Measurements from ENCODE around the gene PRSS56.

The PRSS56 gene

DNA sequence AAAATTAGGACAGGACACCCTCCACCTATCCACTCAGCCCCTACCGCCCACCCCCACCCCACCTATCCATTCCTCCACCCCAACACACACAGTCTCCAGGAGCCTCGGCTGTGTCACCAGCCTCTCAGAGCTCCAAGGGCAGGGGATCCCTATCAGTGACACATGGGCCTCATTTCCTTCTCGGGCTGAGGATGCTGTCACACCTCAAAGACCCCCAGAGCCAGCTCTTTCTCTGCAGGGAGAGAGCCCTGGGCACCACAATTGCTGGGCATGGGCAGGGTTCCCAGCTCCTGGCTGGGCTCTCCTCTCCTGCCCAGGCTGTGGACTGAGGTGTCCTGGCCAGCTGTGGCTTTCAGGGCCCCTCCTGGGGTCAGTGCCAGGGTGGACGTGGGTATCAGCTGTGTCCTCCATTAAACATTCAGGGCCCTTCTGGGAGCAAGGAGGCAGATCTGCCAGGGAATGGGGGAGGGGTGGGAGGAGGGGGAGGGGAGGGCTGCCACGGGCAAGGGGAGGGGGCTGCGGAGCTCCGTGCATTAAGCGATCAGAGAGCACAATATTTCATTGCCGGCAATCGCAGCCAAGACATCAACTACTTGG, 18.3 kb upstream of the PRSS56 start:
- in situ Hi-C loops (cut with MboI; ENCODE audit: low sequenced_read_pairs), result no loop called here

DNA sequence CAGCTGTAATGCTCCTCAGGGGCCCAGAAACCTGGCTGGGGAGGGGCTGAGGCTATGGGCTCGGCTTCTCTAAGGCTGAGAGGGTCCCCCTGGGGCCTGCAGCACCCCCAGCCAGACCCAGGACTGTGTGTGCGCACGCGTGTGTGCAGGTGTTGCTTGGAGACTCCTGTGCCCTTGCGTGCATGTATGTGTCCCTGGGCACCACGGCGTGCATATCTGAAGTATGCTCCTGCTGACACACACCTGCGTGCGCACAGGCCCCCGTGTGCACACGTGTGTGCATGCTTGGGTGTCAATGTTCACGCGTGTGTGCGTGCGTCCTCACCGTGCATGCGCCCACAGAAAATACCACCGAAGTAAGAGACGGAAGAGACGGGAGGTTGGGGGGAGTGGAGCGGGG, 17.7 kb upstream of the PRSS56 start:
- in situ Hi-C loops (cut with MboI; ENCODE audit: low sequenced_read_pairs), result no loop called here

DNA sequence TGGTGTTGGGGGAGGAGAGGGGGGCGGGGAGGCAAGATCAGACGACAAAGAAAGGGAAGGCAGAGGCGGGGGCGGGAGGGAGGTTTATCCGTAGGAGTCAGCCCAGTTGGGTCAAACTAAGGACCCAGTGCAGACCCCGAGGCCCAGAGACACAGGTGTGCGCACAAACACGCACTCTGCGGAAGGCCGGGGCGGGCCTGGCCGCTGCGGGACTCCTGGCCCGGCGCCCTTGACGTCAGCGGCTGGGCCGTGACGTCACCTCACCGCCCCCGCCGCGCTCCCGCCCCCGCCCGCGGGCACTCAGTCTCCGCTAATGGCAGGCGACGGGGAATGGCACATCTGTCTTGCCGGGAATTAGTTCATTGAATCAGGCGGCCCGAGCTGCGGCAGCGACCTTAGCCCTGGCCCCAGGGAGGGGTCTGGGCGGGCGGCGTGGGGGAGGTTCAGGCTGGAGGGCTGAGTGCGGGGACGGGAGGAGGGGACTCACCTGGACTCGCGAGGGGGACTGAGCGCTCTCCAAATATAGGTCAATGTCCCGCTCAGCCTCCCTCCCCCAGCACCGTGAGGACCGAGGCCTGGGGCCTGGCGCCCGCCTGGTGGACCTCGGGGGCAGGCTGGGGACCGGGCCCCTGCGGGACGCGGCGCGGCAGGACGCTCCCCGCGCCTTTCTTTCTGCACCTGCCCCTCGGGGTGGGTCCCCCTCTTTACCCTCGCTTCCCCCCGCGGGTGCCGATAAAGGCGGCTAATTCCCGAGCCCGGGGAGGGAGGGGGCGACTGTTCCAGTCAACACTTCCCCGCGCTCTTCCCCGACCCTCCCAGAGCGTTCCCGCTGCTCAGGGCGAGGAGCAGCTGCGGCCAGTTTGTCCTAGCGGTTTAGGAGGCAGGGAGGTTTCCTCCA, 17.0 kb upstream of the PRSS56 start:
- in situ Hi-C loops (cut with MboI; ENCODE audit: low sequenced_read_pairs), result no loop called here

DNA sequence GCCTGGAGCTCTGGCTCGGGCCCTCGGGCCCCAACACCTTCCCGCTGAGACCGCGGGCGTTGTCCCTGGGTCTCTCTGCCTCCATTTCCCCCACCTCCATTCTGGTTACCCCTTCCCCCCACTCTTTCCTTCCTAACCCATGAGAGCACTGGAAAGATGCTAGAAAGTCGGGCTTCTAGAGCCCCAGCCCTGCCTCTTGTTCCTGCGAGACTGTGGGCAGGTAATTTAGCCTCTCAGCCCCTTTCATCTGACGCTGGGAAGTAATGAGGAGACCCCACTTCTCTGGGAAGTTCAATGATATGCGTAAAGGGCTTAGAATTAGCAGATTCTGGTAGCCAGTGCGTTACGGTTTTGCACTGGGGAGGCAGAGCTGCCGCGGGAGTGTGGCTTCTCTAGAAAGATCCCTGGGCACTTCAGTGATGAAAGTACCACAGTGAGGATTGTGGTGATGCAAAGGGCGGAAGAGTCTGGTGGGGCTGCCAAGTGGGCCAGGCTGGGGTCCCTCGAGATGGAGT, 16.3 kb upstream of the PRSS56 start:
- in situ Hi-C loops (cut with MboI; ENCODE audit: low sequenced_read_pairs), result no loop called here

DNA sequence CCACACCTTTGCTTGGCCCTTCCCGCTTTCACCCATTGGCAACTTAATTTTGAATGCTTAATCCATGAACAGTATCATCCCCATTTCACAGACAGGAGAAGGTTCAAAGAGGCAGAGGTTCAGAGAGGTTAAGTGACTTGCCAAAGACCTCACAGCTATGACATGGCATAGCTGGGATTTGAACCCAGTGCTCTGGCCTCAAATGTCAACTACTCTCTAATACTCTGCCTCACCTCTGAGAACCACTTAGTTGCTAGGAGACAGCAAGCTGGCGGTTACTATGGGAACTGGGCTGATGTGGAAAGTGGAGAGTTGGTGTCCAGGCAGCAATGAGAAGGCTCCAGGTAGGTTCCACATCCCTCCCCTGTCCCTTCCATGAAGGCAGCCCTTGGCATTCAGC, 15.8 kb upstream of the PRSS56 start:
- in situ Hi-C loops (cut with MboI; ENCODE audit: low sequenced_read_pairs), result no loop called here

DNA sequence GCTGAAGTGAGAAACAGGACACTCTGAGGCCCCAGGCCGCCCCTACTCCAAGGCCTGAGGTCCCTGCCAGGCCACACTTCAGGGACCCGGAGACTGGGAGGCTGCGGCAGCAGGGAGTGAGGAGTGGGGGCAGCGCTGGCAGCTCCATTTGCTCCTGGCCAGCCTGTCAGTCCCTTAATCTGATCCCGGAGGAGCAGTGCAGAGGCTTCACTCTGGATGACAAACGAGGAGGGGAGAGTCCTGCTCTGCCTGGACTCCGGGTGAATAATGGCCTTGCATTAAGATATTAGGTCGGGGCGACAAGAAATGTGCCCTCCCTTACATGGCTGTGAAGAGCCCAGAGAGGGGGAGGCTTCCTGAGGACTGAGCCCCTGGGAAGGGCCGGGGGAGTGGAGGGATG, 14.3 kb upstream of the PRSS56 start:
- in situ Hi-C loops (cut with MboI; ENCODE audit: low sequenced_read_pairs), result no loop called here

DNA sequence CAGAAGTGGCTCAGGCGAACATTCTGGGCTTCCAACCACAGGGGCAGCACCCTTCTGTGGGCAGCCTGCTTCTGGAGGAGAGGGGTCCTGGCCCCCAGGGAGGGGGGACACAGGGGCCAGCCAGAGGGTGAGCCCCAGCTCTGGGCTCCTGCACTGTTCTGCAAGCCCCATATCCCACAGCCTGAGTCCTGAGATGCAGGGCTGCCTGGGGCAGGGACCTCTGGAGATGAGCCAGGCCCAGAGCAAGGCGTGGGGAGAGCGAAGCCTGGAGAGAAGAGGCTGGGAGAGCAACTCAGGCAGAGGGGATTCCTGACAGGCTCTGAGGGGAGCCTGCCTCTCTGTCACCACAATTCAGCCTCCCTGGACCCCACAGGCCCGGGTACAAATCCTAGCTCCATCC, 13.5 kb upstream of the PRSS56 start:
- in situ Hi-C loops (cut with MboI; ENCODE audit: low sequenced_read_pairs), result no loop called here

DNA sequence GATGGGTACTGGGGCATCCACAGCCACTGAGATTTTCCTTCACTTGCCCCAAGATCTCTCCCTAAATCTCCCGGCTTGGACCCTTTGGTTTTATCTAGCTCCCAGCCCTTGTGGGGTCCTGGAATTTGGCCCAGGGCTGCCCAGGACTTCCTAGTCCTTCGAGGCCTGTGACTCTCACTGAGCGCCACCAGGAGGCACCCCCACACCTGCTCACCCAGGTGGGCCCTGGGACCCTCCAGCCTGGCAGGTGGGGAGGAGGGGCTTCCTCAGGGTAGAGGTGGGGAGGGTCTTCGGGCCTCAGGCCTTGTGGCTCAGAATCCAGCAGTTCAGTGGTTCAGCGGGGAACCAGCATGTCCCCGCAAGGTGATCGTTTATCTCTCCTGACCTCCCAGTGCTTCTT, 11.9 kb upstream of the PRSS56 start:
- in situ Hi-C loops (cut with MboI; ENCODE audit: low sequenced_read_pairs), result no loop called here

DNA sequence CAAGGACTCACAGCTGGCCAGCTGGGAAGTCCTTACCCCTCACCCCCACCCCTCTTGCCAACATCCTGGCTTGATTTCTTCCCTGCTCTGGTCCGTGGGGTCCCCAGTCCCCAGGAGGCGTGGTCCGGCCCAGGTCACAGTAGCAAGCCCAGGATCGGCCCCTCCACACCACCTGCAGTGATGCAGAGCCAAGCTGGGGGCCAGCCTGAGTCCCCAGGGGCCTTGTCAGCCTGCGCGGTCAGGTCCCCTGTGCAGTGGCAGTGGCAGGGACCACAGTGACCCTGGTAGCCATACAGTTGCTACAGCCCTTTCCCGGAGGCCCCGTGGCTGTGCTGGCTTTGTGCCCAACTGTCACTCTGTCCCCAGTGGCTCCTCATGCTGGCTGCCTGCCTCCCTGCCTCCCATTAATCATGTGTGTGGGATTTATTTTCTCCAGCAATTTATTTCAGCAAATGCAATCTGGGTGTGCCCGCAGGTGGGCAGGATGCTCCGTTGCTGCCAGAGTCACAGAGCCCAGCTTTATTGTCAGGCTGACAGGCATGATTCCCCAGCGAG, 8.8 kb upstream of the PRSS56 start:
- in situ Hi-C loops (cut with MboI; ENCODE audit: low sequenced_read_pairs), result no loop called here

DNA sequence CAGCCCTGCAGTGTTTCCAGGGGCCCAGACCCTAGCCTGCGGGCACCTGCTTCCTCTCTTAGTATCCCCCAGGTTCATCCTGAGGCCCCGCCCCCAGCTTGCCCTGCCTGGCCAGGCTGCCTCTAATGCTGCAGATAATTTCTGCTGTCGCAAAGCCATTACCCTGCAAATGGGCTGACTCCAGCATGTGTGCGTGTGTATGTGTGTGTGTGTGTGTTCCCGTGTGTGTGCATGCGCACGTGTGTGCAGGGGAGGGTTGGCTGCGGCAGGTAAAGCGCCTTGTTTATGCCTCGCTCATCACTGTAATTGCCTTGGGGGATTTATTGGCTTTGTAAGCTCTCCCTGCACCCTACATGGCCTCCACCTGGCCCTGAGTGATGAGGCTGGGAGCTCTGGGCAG, 7.6 kb upstream of the PRSS56 start:
- in situ Hi-C loops (cut with MboI; ENCODE audit: low sequenced_read_pairs), result no loop called here

DNA sequence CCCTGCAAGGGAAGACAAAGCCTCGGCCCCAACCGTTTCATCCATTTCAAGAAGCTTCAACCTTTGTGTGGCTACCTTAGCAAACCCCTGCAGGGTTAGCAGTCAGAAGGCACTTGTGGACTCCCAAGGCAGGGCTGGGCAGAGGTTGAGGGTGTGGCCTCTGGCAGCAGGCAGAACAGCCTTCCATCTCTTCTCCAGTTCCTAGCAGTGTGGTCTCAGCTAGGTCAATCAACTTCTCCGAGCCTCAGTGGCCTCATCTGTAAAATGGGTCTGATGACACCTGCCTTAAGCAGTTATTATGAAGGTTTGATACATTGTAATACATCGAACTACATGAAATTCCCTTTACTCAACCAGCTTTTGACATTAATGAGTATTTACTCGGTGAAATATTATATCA, 6.8 kb upstream of the PRSS56 start:
- in situ Hi-C loops (cut with MboI; ENCODE audit: low sequenced_read_pairs), result no loop called here

DNA sequence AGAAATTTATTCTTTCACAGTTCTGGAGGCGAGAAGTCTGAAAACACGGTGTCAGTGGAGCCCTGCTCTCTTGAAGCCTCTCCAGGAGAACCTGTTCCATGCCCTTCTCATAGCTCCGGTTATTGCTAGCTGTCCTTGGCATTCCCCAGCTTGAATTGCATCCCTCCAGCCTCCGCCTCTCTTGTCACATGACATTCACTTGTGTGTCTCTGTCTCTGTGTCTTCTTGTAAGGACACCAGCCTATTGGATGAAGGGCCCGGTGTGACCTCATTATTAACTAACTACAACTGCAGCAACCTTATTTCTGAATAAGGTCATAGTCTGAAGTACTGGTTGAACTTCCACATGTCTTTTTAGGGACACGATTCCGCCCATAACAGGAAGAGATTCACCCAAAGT, 4.5 kb upstream of the PRSS56 start:
- in situ Hi-C loops (cut with MboI; ENCODE audit: low sequenced_read_pairs), result no loop called here

DNA sequence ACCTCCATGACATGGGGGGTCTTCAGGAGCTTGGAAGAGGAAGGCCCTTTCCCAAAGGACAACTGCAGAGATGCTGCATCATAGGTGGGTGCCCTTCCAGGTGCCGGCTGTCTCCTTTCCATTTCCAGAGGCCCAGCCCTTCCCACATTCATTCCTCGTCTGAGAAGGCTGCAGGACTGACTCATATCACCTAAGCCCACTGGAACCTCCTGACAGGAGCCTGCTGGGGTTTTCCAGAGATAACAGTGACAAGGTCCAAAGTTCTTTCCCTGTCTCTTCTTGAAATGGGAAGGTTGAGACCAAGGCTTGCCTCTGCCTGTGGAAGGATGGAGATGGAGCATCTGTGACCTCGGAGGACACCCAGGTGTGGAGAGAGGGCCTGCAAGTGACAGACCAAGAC, 3.6 kb upstream of the PRSS56 start:
- in situ Hi-C loops (cut with MboI; ENCODE audit: low sequenced_read_pairs), result no loop called here

DNA sequence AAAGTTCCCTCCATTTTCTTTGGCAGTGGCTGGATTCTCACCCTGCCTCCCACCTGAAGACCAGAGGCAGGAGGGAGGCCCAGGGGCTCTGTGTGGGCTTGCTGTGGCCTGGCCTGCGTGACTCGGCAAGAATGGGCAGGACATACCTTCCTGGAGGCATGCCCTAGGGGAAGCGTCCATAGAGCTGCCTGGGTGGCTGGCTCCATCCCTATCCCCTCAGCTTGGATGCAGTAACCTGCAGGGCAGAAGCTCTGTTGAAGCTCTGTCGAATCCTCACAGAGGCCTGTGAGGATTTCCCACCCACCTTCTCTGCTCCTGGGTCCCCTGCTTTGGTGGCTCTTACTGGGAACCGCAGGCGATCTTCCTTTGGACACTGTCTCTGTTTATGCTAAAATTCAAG, 1.3 kb upstream of the PRSS56 start:
- in situ Hi-C loops (cut with MboI; ENCODE audit: low sequenced_read_pairs), result no loop called here

DNA sequence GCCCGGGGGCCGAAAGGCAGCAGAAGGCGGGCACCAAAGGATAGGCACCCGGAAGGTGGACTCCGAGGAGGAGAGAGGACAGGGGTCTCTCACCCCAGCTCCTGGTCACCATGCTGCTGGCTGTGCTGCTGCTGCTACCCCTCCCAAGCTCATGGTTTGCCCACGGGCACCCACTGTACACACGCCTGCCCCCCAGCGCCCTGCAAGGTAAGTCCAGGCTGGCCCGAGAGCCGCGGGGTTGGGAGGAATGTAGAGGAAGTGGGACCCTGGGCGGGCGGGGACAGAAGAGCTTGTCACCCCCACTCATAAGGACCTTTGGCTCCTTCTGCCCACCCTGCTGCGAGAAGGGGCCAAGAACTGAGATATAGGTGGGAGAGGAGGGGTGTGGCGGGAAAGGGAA, 301 bp downstream of the PRSS56 start:
- in situ Hi-C loops (cut with MboI; ENCODE audit: low sequenced_read_pairs), result no loop called here

DNA sequence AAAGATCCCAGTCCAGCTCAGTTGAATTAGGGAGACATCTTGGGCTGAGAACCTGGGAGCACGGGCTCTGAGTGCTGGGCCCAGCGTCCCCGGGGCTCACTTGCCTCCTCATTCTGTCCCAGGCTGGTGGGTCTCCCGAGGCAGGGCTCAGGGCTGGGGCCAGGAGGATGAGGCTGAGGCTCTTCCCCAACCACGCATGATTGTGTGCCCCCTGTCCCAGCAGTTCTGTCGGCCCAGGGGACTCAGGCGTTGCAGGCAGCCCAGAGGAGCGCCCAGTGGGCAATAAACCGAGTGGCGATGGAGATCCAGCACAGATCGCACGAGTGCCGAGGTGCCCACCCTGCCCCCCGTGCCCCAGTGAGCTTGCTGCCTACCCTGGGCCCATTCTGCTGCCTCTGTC, 910 bp downstream of the PRSS56 start:
- in situ Hi-C loops (cut with MboI; ENCODE audit: low sequenced_read_pairs), result no loop called here

DNA sequence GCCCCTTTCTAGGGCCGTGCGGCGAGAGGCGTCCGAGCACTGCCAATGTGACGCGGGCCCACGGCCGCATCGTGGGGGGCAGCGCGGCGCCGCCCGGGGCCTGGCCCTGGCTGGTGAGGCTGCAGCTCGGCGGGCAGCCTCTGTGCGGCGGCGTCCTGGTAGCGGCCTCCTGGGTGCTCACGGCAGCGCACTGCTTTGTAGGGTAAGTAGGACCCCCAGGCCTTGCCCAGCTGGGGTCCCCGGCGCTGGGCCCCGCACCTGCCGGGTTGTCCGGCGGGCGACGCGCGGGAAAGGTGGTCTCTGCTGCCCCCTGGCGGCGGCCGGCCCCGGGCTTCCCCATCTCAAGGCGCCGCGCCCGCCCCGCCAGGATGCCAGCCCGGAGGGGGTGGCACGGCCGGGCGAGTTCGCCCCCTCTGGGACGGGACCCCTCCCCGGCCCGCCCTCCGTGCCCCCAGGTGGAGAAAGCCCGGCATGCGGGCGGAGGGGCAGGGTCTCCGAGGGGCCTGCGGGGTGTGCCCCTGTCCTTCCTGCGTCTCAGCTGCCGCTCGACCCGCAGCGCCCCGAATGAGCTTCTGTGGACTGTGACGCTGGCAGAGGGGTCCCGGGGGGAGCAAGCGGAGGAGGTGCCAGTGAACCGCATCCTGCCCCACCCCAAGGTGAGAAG, 1.9 kb downstream of the PRSS56 start:
- in situ Hi-C loops (cut with MboI; ENCODE audit: low sequenced_read_pairs), result no loop called here

DNA sequence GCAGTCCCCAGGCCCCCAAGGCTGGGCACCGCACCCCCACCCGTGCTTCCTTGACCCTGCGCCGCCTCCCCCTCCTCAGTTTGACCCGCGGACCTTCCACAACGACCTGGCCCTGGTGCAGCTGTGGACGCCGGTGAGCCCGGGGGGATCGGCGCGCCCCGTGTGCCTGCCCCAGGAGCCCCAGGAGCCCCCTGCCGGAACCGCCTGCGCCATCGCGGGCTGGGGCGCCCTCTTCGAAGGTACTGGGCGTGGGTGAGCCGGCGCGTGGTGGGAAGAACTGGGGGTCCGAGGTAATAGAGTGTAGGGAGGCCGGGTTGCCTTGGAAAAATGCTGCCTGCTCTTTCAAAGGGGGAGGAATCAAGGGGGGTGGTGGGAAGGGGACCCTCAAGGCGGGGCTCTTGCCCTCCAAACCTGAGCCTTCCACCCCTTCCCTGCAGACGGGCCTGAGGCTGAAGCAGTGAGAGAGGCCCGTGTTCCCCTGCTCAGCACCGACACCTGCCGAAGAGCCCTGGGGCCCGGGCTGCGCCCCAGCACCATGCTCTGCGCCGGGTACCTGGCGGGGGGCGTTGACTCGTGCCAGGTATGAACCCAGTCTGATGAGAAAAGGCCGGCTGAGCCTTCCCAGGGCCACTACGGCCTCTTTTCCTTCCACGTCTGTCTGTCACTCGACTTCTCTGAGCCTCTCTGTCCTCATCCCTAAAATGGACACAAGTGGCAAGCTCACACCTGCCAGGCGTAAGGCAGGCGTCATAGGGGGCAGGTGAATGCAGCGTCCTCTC, 2.6 kb downstream of the PRSS56 start:
- in situ Hi-C loops (cut with MboI; ENCODE audit: low sequenced_read_pairs), result no loop called here

DNA sequence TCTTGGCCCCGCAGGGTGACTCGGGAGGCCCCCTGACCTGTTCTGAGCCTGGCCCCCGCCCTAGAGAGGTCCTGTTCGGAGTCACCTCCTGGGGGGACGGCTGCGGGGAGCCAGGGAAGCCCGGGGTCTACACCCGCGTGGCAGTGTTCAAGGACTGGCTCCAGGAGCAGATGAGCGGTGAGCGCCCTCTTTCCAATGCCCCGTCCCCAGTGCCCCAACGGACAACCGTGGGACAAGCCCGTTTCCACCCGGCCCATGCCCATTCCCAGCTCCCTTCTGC, 3.2 kb downstream of the PRSS56 start:
- in situ Hi-C loops (cut with MboI; ENCODE audit: low sequenced_read_pairs), result no loop called here

DNA sequence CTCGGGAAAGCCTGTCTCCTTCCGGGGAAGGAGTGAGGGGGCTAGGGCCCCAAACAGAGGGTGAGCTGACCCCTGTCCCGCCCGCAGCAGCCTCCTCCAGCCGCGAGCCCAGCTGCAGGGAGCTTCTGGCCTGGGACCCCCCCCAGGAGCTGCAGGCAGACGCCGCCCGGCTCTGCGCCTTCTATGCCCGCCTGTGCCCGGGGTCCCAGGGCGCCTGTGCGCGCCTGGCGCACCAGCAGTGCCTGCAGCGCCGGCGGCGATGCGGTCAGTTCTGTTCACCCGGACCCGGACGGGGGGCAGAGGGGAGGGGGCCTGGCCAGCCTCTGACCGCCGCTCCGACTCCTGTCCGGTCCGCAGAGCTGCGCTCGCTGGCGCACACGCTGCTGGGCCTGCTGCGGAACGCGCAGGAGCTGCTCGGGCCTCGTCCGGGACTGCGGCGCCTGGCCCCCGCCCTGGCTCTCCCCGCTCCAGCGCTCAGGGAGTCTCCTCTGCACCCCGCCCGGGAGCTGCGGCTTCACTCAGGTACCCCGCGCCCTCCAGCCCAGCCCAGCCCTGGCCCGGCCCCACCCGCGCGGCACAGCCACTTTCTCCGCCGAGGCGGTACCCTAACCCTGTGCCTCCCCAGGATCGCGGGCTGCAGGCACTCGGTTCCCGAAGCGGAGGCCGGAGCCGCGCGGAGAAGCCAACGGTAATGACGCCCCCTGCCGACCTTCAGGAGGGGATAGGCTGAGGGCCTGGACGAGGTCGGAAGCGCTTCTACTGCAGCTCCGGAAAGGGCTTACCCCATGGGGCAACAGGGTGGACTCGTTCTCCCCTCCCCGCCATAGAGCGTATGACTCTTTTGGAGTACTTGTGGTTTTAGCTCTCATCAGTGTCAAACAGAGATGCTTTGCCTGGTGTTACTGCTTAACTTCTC, 3.8 kb downstream of the PRSS56 start:
- in situ Hi-C loops (cut with MboI; ENCODE audit: low sequenced_read_pairs), result no loop called here

All from HL-60/S4 (cell line).